Neutrophil (primary cell): ENCODE data around the gene NT5DC4.

Source experiments
- H3K27ac ChIP-seq: fragments of 200-600 bp; sonication (generic); 2 replicates; pipeline ENCODE4 v1.5.1; 2016; ENCODE audit warnings: mild to moderate bottlenecking, moderate library complexity
- H3K27me3 ChIP-seq: fragments of 200-600 bp; sonication (generic); 2 replicates; pipeline ENCODE4 v1.6.0; 2016; ENCODE audit warnings: mild to moderate bottlenecking
- H3K36me3 ChIP-seq: fragments of 200-600 bp; sonication (generic); 2 replicates; pipeline ENCODE4 v1.5.1; 2017
- H3K4me1 ChIP-seq, 2 experiments: fragments of 200-600 bp in 1 of 2; sonication (generic) in 1 of 2; 1 replicate in 1 of 2; 2 replicates in 1 of 2; pipeline versions ENCODE4 v1.5.1 to v1.6.1; 2013 to 2016; ENCODE audit warnings: low read depth in 1 of 2, low read length in 1 of 2, mild to moderate bottlenecking in 1 of 2, moderate library complexity in 1 of 2; ENCODE audit not compliant: control insufficient read depth in 1 of 2, insufficient read depth in 1 of 2
- H3K4me3 ChIP-seq, 2 experiments: fragments of 200-600 bp in 1 of 2; sonication (generic) in 1 of 2; 1 replicate in 1 of 2; 2 replicates in 1 of 2; pipeline ENCODE4 v1.5.1; 2013 to 2016; ENCODE audit warnings: low read depth in 1 of 2, low read length in 1 of 2, mild to moderate bottlenecking in 1 of 2, moderate library complexity in 1 of 2
- H3K9me3 ChIP-seq: fragments of 200-600 bp; sonication (generic); 2 replicates; pipeline ENCODE4 v1.5.1; 2016
- TF ChIP-seq, protein P1 (sequence below): fragments of 200-600 bp; sonication (generic); IDR thresholded peaks from 2 replicates; pipeline ENCODE4 v1.5.1; 2016; ENCODE audit warnings: antibody characterized with exemption

Gene NT5DC4

DNA sequence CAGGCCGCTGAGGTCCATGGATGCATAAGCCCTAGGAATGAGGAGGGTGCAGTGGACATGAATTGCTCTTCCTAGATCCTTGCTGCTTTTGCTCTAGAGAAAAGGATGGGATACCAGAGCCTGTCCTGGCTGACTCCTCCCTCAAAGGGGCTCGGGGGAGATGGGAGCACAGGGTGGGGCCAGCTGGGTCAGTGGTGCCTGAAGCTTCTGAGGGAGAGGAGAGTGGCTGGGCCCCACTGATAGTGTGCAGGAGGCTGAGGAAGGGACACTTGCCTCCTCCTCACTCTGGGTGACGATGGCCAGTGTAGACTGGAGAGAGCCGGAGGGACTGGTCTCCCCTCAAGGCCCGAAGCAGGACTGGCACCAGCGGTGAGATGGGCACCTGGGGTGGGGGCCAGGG lies at the start of gene NT5DC4:
Gene NT5DC4 (plus strand): TSS at position 236 of the 400 bp plus-strand sequence. CDS start 60 bp downstream, at position 296.
- TF ChIP-seq, protein P1, sequence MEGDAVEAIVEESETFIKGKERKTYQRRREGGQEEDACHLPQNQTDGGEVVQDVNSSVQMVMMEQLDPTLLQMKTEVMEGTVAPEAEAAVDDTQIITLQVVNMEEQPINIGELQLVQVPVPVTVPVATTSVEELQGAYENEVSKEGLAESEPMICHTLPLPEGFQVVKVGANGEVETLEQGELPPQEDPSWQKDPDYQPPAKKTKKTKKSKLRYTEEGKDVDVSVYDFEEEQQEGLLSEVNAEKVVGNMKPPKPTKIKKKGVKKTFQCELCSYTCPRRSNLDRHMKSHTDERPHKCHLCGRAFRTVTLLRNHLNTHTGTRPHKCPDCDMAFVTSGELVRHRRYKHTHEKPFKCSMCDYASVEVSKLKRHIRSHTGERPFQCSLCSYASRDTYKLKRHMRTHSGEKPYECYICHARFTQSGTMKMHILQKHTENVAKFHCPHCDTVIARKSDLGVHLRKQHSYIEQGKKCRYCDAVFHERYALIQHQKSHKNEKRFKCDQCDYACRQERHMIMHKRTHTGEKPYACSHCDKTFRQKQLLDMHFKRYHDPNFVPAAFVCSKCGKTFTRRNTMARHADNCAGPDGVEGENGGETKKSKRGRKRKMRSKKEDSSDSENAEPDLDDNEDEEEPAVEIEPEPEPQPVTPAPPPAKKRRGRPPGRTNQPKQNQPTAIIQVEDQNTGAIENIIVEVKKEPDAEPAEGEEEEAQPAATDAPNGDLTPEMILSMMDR: no peak

GRCh38 chr2:112671801-112672200 lies 49.0 kb upstream of the NT5DC4 start:
- Histone ChIP-seq H3K9me3 (no peaks in the 10 kb centered on the region), H3K27me3 (no peaks in the 10 kb centered on the region), H3K27ac (no peak overlapping the region), H3K4me3 (no peak overlapping the region), H3K4me1 (peaks cover 62 to 63% of the 10 kb centered on the region in 2 experiments), H3K36me3 (no peaks in the 10 kb centered on the region)
- TF ChIP-seq, protein P1: no peak

More for the DNA sequence above, at the start of gene NT5DC4:
- H3K4me1 ChIP-seq: peaks cover 4 to 6% of the 10 kb centered on the region in 2 experiments
- H3K36me3 ChIP-seq: no peaks in the 10 kb centered on the region
- no peak within 1 kb of the TSS for H3K4me3 ChIP-seq
- H3K9me3 ChIP-seq: no peaks in the 10 kb centered on the region
- H3K27ac ChIP-seq: peak within 1 kb of the TSS; percentile 7
- no peaks in the 10 kb centered on the region for H3K27me3 ChIP-seq

- H3K36me3 ChIP-seq: no peaks in the 10 kb centered on the region
- no peaks in the 10 kb centered on the region for H3K9me3 ChIP-seq
- TF ChIP-seq, protein P1: no peak
- peak overlapping the region in 1 of 2 experiments; percentile 82 for H3K4me3 ChIP-seq
- H3K4me1 ChIP-seq: peaks cover 64 to 65% of the 10 kb centered on the region in 2 experiments
- peak overlapping the region; percentile 93 for H3K27ac ChIP-seq
- H3K27me3 ChIP-seq: no peaks in the 10 kb centered on the region
These were observed 47.8 kb upstream of the NT5DC4 start for GRCh38 chr2:112673008-112673407.

DNA sequence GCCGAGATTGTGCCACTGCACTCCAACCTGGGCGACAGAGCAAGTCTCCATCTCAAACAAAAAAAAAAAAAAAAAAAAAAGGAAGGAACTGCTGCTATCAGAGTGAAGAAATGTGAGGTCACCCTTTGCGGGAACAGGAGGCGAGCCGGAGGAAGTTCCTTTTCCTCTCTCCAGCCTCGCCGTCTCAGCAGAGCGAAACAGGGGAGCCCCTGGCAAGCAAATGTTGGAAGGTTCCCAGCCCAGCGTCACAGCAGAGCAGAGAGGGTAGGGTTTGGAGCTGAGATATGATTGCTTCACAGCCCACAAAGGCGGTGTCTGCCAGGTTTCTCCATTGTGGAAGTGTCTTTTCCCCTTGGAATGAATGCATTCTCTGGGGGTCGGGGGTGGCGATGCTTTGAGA lies 46.6 kb upstream of the NT5DC4 start:
- no peaks in the 10 kb centered on the region for H3K9me3 ChIP-seq
- TF ChIP-seq, protein P1: no peak
- H3K27me3 ChIP-seq: no peaks in the 10 kb centered on the region
- H3K4me1 ChIP-seq: peaks cover 64 to 65% of the 10 kb centered on the region in 2 experiments
- no peaks in the 10 kb centered on the region for H3K36me3 ChIP-seq
- peak overlapping the region; percentile 93 for H3K27ac ChIP-seq
- peak overlapping the region; percentile 82 to 92 for H3K4me3 ChIP-seq

GRCh38 chr2:112679484-112679883 lies 41.3 kb upstream of the NT5DC4 start:
- no peaks in the 10 kb centered on the region for H3K9me3 ChIP-seq
- H3K4me3 ChIP-seq: no peak overlapping the region
- no peaks in the 10 kb centered on the region for H3K27me3 ChIP-seq
- H3K27ac ChIP-seq: no peak overlapping the region
- peaks cover 67 to 69% of the 10 kb centered on the region in 2 experiments for H3K4me1 ChIP-seq
- TF ChIP-seq, protein P1: no peak
- peaks cover 20% of the 10 kb centered on the region for H3K36me3 ChIP-seq
